Measurements from ENCODE around the gene WDTC1.

GRCh38 chr1:27192039-27192529, 42.3 kb upstream of the WDTC1 start:
- TF ChIP-seq PATZ1 (CRISPR knock-in tag; IDR thresholded peaks at IDR 0.05) (peak; percentile 59), TAF1 (CRISPR knock-in tag; IDR thresholded peaks at IDR 0.05) (no peak), HMGXB4 (CRISPR knock-in tag; IDR thresholded peaks at IDR 0.05; ENCODE audit: borderline replicate concordance in 1 of 2, low read depth in 1 of 2) (no peak), ZMYM4 (CRISPR knock-in tag; IDR thresholded peaks at IDR 0.05) (0 out of 2 replicates have a peak, but pooled peaks have one; percentile 23), MAFK (conservative IDR thresholded peaks at IDR 0.05 in 1 of 2, IDR thresholded peaks at IDR 0.05 in 1 of 2; ENCODE audit: low read length in 2 of 2) (no peak)
